Measurements from ENCODE around the gene KTN1. TPM values are rescaled to one million over a fixed set of nuclear protein-coding genes. Genes with fewer than 3 reads are reported as not detected.

KTN1 gene
- total RNA-seq, 1 donor from 2014 or later: 146 TPM

DNA sequence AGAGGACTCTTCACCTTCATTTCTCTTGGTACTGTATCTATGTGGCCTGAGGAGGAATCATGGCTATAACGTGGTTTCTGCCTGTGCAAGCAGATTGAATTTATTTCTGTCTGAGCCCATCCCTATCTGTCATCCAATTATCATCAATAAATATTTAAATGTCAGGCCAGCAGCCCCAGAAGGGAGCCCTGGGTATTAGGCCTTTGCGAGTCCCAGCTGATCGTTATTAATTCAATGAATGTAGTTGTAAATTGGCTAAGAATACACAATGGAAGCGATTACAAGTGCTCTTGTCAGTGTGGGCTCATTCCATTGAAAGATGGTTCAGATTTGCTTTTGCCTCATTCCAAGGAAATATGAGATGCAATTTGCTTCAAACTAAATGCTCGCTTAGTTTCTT, 142.0 kb downstream of the KTN1 start:
- TF ChIP-seq, protein P1, sequence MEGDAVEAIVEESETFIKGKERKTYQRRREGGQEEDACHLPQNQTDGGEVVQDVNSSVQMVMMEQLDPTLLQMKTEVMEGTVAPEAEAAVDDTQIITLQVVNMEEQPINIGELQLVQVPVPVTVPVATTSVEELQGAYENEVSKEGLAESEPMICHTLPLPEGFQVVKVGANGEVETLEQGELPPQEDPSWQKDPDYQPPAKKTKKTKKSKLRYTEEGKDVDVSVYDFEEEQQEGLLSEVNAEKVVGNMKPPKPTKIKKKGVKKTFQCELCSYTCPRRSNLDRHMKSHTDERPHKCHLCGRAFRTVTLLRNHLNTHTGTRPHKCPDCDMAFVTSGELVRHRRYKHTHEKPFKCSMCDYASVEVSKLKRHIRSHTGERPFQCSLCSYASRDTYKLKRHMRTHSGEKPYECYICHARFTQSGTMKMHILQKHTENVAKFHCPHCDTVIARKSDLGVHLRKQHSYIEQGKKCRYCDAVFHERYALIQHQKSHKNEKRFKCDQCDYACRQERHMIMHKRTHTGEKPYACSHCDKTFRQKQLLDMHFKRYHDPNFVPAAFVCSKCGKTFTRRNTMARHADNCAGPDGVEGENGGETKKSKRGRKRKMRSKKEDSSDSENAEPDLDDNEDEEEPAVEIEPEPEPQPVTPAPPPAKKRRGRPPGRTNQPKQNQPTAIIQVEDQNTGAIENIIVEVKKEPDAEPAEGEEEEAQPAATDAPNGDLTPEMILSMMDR (conservative IDR thresholded peaks at IDR 0.05; ENCODE audit: low read depth, low read length): no peak
- DNase-seq (ENCODE audit: low read depth): no peak
- no peak overlapping the region for H3K4me3 ChIP-seq (ENCODE audit: low read depth, low read length)

- DNase-seq (ENCODE audit: low read depth): no peak
- TF ChIP-seq, protein P1 (conservative IDR thresholded peaks at IDR 0.05; ENCODE audit: low read depth, low read length): no peak
- H3K4me3 ChIP-seq (ENCODE audit: low read depth, low read length): no peak overlapping the region
Measured at GRCh38 chr14:55724736-55725135, 144.7 kb downstream of the KTN1 start.

DNA sequence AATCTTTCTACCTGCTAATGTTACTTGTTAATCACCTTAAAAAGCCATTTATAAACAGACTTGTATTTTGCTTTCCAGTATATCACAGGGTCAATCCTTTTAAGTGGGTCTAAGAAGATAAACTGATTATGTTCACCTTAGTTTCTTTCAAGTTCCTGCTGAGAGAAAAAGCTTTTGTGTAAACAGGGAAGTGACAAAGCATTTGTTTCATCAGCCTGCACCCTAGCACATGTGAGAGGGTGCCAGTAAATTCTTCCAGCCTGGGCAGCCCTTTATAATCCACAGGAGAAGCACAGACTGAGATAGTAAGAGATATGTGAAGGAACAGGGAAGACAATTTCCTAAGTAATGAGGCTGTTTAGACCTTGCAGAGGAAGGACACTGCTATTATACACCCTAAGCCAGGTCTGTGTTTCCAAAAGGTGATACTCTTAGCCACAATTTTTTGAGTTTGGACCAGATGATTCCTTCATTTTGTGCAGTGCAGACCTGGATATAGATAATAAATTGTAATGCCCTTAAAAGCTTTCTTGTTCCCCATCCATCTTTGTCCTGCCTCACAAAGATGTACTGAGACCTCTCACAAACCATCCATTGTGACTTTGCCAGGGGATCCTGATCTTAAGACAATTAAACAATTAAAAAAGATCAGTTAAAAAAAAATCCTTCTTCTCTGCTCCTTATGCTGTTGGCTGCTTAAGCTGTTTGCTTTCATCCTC, 150.7 kb downstream of the KTN1 start:
- no peak for DNase-seq (ENCODE audit: low read depth)
- no peak overlapping the region for H3K4me3 ChIP-seq (ENCODE audit: low read depth, low read length)
- TF ChIP-seq, protein P1 (conservative IDR thresholded peaks at IDR 0.05; ENCODE audit: low read depth, low read length): no peak

GRCh38 chr14:55731311-55731872, 151.4 kb downstream of the KTN1 start:
- no peak for DNase-seq (ENCODE audit: low read depth)
- no peak overlapping the region for H3K4me3 ChIP-seq (ENCODE audit: low read depth, low read length)
- TF ChIP-seq, protein P1 (conservative IDR thresholded peaks at IDR 0.05; ENCODE audit: low read depth, low read length): no peak

DNA sequence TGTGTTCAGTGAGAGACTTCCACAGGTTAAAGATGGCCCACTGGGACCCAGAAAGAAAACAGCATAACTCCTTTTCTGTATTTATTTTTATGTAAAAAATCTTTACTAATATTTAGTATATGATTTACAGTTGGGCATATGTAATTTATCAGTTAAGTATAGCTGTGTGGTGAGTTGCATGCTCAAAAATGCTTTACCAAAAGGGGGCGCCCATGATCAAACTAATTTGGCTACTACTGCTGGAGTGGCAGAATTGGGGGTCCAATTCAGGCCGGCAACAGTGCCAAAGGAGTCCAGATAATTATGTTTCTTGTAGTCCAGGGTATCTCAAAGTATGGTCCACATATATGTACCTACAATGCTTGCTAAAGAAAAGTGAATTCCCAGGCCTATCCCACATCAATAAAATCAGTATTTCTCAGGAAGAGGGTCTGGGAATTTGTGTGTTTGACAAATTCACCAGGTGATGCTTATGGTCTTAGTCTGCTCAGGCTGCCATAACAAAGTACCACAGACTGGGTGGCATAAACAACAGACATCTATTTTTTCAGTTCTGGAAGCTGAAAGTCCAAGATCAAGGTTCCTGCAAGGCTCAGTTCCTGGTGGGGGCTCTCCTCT, 152.0 kb downstream of the KTN1 start:
- TF ChIP-seq, protein P1 (conservative IDR thresholded peaks at IDR 0.05; ENCODE audit: low read depth, low read length): peak; percentile 83
- no peak overlapping the region for H3K4me3 ChIP-seq (ENCODE audit: low read depth, low read length)
- DNase-seq (ENCODE audit: low read depth): no peak

GRCh38 chr14:55733599-55733998, 153.6 kb downstream of the KTN1 start:
- no peak for DNase-seq (ENCODE audit: low read depth)
- TF ChIP-seq, protein P1 (conservative IDR thresholded peaks at IDR 0.05; ENCODE audit: low read depth, low read length): no peak
- no peak overlapping the region for H3K4me3 ChIP-seq (ENCODE audit: low read depth, low read length)

Other genes starting within 250 kb of the KTN1 start
- 5.0 and 5.1 TPM in 2 replicates for gene ATG14, start 168.4 kb upstream of the KTN1 start, total RNA-seq
- not detected in 2 replicates for gene TBPL2, start 139.6 kb upstream of the KTN1 start, total RNA-seq